DOHH2 (cell line): ENCODE measurements around the gene RPS10.

Experiments
- EZH2phosphoT487 ChIP-seq: fragments of 200-600 bp; sonication (generic); IDR thresholded peaks from 2 replicates; pipeline ENCODE4 v1.6.1; 2017; ENCODE audit warnings: borderline replicate concordance, mild to moderate bottlenecking, antibody characterized with exemption, low read length, moderate library complexity, mixed read lengths
- TF ChIP-seq, protein P1 (sequence below): fragments of 200-600 bp; sonication (generic); IDR thresholded peaks from one replicate; pipeline ENCODE4 v1.5.1; 2014; ENCODE audit warnings: antibody characterized with exemption, mild to moderate bottlenecking, low read depth, low read length; ENCODE audit not compliant: poor library complexity, severe bottlenecking

DNA sequence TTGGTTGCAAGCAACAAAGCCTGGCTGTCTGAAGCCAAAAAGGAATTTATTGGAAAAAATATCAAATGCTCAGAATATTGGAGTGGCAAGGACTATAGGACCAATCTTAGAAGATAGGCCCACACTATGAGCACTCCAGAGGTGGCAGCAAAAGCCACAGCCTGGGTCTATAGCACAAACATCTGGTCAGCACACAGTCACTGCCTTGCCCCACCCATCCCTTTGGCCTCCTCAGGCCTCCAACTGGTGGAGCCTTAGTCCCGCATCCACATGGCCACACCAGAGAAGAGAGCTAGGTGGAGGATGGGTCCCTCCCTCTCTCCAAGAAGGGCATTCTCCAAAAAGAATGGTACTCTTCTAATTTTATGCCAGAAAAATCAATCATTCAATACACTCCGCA is 47.4 kb downstream of the RPS10 start:
- TF ChIP-seq, protein P1, sequence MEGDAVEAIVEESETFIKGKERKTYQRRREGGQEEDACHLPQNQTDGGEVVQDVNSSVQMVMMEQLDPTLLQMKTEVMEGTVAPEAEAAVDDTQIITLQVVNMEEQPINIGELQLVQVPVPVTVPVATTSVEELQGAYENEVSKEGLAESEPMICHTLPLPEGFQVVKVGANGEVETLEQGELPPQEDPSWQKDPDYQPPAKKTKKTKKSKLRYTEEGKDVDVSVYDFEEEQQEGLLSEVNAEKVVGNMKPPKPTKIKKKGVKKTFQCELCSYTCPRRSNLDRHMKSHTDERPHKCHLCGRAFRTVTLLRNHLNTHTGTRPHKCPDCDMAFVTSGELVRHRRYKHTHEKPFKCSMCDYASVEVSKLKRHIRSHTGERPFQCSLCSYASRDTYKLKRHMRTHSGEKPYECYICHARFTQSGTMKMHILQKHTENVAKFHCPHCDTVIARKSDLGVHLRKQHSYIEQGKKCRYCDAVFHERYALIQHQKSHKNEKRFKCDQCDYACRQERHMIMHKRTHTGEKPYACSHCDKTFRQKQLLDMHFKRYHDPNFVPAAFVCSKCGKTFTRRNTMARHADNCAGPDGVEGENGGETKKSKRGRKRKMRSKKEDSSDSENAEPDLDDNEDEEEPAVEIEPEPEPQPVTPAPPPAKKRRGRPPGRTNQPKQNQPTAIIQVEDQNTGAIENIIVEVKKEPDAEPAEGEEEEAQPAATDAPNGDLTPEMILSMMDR = no peak
- no peak for TF ChIP-seq EZH2phosphoT487
